Measurements from ENCODE around the gene TMX1.

DNA sequence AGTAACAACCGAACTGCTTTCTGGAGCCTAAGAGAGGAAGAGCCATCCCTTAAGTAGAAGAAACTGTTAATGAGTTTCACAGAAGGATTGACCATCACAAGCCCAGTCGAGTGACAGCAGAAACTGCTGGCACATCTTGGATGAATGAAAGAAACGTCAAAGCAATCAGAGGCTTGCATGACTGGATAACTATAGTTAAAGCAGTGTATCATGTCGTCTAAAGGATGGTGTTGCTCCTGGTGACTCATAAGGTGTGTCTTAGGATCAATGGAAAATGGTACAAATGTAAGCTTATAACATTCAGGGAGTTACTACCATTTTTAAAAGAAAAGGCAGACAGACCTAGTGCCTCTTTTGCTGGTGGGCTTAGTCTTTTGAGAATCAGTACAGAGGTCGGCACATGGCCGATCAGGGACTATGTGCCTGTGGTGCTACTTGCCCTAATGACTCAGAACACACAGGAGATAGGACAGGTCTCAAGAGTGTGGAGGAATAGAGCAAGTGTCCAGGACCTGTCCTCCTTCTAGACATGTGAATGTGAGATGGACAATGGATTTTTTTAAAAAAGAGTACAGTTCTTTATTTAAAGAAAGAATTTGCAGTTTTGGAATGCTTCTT lies 55.7 kb downstream of the TMX1 start:
- TF ChIP-seq, protein P1, sequence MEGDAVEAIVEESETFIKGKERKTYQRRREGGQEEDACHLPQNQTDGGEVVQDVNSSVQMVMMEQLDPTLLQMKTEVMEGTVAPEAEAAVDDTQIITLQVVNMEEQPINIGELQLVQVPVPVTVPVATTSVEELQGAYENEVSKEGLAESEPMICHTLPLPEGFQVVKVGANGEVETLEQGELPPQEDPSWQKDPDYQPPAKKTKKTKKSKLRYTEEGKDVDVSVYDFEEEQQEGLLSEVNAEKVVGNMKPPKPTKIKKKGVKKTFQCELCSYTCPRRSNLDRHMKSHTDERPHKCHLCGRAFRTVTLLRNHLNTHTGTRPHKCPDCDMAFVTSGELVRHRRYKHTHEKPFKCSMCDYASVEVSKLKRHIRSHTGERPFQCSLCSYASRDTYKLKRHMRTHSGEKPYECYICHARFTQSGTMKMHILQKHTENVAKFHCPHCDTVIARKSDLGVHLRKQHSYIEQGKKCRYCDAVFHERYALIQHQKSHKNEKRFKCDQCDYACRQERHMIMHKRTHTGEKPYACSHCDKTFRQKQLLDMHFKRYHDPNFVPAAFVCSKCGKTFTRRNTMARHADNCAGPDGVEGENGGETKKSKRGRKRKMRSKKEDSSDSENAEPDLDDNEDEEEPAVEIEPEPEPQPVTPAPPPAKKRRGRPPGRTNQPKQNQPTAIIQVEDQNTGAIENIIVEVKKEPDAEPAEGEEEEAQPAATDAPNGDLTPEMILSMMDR (IDR thresholded peaks at IDR 0.05), result no peak
- TF ChIP-seq POLR2A (IDR thresholded peaks at IDR 0.05), result no peak

Measured in uterus (tissue), 2 donors.